Ishikawa (cell line): ENCODE results near the gene ALDH16A1.

Experiments
- CREB1 ChIP-seq: IDR thresholded peaks from 2 replicates; pipeline ENCODE4 v1.6.1; 2012; ENCODE audit warnings: low read depth
- EGR1 ChIP-seq: IDR thresholded peaks from 2 replicates; pipeline ENCODE4 v1.6.1; 2012
- EP300 ChIP-seq: IDR thresholded peaks from 2 replicates; pipeline ENCODE4 v1.6.1; 2012; ENCODE audit warnings: borderline replicate concordance
- FOXM1 ChIP-seq: IDR thresholded peaks from 2 replicates; pipeline ENCODE4 v1.6.1; 2012; ENCODE audit warnings: low read depth, borderline replicate concordance
- NFIC ChIP-seq: IDR thresholded peaks from 2 replicates; pipeline ENCODE4 v1.6.1; 2012
- RAD21 ChIP-seq: IDR thresholded peaks from 2 replicates; pipeline ENCODE4 v1.6.1; 2012; ENCODE audit warnings: low read depth
- TAF1 ChIP-seq: IDR thresholded peaks from 2 replicates; pipeline ENCODE4 v1.6.1; 2012; ENCODE audit warnings: low read depth, mild to moderate bottlenecking
- TCF12 ChIP-seq: IDR thresholded peaks from 2 replicates; pipeline ENCODE4 v1.6.1; 2012; ENCODE audit warnings: low read depth
- USF1 ChIP-seq: IDR thresholded peaks from 2 replicates; pipeline ENCODE4 v1.6.1; 2012
- YY1 ChIP-seq: IDR thresholded peaks from 2 replicates; pipeline ENCODE4 v1.6.1; 2012; ENCODE audit warnings: low read depth
- ZBTB7A ChIP-seq: IDR thresholded peaks from 2 replicates; pipeline ENCODE4 v1.6.1; 2012; ENCODE audit warnings: low read depth
- TF ChIP-seq, protein P1 (sequence below): IDR thresholded peaks from 2 replicates; pipeline ENCODE4 v1.6.1; 2012; ENCODE audit warnings: low read depth, mild to moderate bottlenecking
- TF ChIP-seq, protein P2 (sequence below): IDR thresholded peaks from 2 replicates; pipeline ENCODE4 v1.6.1; 2012

GRCh38 chr19:49496574-49497008, 43.6 kb downstream of the ALDH16A1 start:
- TF ChIP-seq, protein P1, sequence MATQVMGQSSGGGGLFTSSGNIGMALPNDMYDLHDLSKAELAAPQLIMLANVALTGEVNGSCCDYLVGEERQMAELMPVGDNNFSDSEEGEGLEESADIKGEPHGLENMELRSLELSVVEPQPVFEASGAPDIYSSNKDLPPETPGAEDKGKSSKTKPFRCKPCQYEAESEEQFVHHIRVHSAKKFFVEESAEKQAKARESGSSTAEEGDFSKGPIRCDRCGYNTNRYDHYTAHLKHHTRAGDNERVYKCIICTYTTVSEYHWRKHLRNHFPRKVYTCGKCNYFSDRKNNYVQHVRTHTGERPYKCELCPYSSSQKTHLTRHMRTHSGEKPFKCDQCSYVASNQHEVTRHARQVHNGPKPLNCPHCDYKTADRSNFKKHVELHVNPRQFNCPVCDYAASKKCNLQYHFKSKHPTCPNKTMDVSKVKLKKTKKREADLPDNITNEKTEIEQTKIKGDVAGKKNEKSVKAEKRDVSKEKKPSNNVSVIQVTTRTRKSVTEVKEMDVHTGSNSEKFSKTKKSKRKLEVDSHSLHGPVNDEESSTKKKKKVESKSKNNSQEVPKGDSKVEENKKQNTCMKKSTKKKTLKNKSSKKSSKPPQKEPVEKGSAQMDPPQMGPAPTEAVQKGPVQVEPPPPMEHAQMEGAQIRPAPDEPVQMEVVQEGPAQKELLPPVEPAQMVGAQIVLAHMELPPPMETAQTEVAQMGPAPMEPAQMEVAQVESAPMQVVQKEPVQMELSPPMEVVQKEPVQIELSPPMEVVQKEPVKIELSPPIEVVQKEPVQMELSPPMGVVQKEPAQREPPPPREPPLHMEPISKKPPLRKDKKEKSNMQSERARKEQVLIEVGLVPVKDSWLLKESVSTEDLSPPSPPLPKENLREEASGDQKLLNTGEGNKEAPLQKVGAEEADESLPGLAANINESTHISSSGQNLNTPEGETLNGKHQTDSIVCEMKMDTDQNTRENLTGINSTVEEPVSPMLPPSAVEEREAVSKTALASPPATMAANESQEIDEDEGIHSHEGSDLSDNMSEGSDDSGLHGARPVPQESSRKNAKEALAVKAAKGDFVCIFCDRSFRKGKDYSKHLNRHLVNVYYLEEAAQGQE: no peak
- TF ChIP-seq TCF12: no peak; the same call in 1 of the 2 replicates
- TF ChIP-seq ZBTB7A: no peak
- TF ChIP-seq, protein P2, sequence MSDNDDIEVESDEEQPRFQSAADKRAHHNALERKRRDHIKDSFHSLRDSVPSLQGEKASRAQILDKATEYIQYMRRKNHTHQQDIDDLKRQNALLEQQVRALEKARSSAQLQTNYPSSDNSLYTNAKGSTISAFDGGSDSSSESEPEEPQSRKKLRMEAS: no peak
- TF ChIP-seq YY1: no peak
- TF ChIP-seq TAF1: no peak
- TF ChIP-seq RAD21: no peak
- no peak for TF ChIP-seq EP300
- no peak for TF ChIP-seq CREB1
- no peak for TF ChIP-seq NFIC
- no peak for TF ChIP-seq EGR1
- no peak for TF ChIP-seq USF1
- no peak for TF ChIP-seq FOXM1
